Right ventricle myocardium superior (tissue), 1 donor: ENCODE results near the gene TNFRSF18. TPM values are rescaled to one million over a fixed set of nuclear protein-coding genes. Genes with fewer than 3 reads are reported as not detected.
"Not testable (repeated sequence)": the region's sequence is repeated elsewhere in the genome, so short reads cannot be mapped to it uniquely, and the experiment has no call there.

ENCODE experiments used
- ATAC-seq: fragments of 200-7000 bp; cut with Tn5 transposase; one replicate; pipeline ENCODE4 v1.9.1; 2020; ENCODE audit warnings: mild to moderate bottlenecking; ENCODE audit not compliant: poor library complexity
- DNase-seq: peaks from one replicate; pipeline ENCODE4 v3.0.0-alpha.2; 2020
- intact Hi-C: fragments of 100-400 bp; cut with DNase I; formaldehyde crosslinking; loops from one replicate; pipeline ENCODE4 v1.11.2; 2022
- long read RNA-seq: library from polyadenylated mRNA; unstranded; transcript quantifications from one replicate; pipeline ENCODE4 v2.0.0, GENCODE V29; 2021
- total RNA-seq: library from RNA; stranded (reverse); fragmentation: NEBNext Ultra II Directional; extraction: Animal tissue kit (Norgen Biotek cat#: 25700); gene quantifications from one replicate; pipeline ENCODE4 v1.2.1, GENCODE V29; 2021
- donor health status: DM: no; HTN: yes; CAD: no; lungs with severe emphysema.

Gene TNFRSF18, protein sequence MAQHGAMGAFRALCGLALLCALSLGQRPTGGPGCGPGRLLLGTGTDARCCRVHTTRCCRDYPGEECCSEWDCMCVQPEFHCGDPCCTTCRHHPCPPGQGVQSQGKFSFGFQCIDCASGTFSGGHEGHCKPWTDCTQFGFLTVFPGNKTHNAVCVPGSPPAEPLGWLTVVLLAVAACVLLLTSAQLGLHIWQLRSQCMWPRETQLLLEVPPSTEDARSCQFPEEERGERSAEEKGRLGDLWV
- 0.32 TPM for total RNA-seq
- long read RNA-seq, partial matches to known transcripts = 0 of 1 reads
- long read RNA-seq, other reads (novel, unspliced or antisense) = 0 of 1 reads

- DNase-seq (peak; percentile 41), ATAC-seq (peak; percentile 42)
- intact Hi-C loops = no loop called here
Measured at GRCh38 chr1:1206376-1206965, at the start of gene TNFRSF18. TNFRSF18 (minus strand) TSS chr1:1206592; CDS start chr1:1206571, 21 bp downstream.

DNA sequence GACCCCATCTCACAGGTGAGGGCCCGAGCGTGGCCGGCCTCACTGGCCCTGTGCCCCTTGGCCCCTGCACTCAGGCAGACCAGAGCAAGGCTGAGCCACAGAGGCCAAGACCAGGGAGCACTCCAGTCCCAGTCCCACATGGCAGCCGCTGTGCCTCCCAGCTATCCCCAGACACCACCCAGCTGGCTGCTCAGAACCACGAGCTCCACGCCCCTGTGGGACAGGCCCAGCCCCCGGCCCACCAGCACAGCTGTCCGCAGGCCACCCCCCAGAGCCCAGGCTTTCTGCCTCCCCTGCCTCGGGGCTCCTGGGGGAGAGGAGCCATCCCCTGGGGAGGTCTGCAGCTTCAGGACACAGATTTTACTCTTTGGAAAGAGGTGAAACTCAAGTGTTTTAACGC lies 49.2 kb upstream of the TNFRSF18 start:
- intact Hi-C loops = no loop called here
- ATAC-seq (no peak), DNase-seq (no peak)

DNA sequence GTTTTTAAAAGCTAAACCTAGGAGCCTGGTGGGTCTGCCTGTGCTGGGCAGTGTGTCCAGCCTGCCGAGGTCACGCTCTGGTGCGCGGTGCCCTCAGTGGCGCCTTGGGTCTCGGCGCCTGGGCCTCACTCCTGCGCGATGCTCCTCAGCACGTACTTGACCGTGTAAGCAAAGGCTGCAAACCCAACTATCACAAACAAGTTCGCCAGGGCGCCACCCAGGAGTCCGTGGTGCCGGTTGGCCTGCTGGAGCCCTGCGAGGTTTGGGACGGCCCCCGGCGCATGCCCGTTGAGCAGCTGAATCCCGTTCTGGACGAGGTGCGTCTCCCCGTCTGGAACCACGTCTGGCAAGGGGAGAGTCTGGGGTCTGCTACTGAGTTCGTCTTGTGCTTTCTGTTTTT lies 48.7 kb upstream of the TNFRSF18 start:
- no peak for ATAC-seq
- intact Hi-C loops = no loop called here
- no peak for DNase-seq

DNA sequence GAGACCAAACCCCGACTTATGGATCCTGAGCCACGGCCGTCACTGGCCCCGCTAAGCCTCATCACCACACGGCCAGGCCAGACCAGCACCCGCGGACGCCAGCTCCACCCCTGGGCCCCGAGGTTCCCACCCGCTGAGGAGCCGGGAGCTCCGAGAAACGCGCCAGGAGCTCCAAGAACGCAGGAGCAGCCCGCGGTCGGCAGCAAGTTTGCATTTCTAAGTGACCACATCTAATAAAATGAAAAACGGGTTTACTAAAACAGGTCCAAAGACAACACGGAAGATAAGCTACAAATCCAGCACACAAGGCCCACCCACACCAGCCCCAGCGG lies 48.2 kb upstream of the TNFRSF18 start:
- DNase-seq (no peak), ATAC-seq (no peak)
- intact Hi-C loops = no loop called here

DNA sequence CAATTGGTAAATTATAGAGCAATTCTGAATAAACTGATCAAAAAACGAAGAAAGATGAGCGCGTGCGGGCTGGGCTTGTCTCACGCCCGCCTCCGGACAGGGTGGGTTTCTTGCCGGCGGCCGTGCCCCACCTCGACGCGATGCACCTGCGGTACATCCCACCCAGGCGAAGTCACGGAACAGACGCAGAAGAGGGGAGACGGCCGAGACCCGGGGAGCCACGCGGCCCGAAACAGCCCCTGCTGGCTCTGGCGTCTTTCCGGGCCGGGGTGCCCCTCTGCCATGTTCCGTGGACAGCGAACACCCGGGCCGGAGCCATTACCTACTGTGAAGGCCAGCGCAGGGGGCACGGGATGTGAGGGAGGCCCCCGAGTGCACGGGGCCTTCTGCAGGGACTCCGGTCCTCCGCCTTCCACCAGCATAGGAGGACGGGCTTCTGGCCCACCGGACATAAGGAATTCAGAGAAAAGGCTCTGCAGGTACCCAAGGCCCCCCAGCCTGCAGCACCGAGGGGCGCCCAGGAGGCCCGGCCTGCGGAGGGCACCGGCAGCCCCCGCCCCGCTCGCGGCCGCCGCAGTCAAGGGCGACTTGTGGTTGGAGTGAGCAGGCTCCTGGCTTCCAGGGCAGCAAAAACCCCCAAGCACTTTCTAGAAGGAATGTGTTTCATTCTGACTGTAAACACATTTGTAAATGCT lies 47.7 kb upstream of the TNFRSF18 start:
- intact Hi-C loops = no loop called here
- ATAC-seq (no peak), DNase-seq (no peak)

DNA sequence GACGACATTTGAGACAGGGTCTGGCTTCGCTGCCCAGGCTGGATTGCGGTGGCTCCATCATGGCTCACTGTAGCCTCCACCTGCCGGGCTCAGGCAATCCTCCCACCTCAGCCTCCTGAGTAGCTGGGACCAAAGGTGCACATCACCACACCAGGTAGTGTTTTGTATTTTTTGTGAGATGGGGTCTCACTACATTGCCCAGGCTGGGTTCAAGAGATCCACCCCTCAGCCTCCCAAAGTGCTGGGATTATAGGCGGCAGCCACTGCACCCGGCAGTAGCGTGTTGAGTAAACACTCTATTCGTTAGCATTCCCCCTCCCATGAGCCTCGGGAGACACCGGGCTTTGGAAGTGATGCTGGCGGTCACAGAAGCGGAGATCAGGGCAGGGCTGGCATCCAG lies 46.9 kb upstream of the TNFRSF18 start:
- DNase-seq (no peak), ATAC-seq (no peak)
- intact Hi-C loops = no loop called here

- ATAC-seq = no peak
- intact Hi-C loops = no loop called here
- DNase-seq = no peak
Measured at GRCh38 chr1:1250786-1251284, 44.4 kb upstream of the TNFRSF18 start.

DNA sequence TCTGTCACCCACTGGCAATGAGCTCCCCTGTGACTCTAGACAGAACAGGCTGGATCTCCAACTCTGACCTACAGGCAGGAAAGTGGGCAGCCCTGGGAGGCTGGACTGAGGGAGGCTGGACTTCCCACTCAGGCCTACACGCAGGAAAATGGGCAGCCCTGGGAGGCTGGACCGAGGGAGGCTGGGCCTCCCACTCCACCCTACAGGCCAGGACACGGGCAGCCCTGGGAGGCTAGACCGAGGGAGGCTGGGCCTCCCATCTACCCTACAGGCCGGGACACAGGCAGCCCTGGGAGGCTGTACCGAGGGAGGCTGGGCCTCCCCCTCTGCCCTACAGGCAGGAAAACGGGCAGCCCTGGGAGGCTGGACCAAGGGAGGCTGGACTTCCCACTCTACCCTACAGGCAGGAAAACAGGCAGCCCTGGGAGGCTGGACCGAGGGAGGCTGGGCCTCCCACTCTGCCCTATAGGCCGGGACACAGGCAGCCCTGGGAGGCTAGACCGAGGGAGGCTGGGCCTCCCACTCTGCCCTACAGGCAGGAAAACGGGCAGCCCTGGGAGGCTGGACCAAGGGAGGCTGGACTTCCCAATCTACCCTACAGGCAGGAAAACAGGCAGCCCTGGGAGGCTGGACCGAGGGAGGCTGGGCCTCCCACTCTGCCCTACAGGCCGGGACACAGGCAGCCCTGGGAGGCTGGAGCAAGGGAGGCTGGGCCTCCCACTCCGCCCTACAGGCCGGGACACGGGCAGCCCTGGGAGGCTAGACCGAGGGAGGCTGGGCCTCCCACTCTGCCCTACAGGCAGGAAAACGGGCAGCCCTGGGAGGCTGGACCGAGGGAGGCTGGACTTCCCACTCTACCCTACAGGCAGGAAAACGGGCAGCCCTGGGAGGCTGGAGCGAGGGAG lies 41.9 kb upstream of the TNFRSF18 start:
- DNase-seq, ATAC-seq, intact Hi-C loops: not testable (repeated sequence)

DNA sequence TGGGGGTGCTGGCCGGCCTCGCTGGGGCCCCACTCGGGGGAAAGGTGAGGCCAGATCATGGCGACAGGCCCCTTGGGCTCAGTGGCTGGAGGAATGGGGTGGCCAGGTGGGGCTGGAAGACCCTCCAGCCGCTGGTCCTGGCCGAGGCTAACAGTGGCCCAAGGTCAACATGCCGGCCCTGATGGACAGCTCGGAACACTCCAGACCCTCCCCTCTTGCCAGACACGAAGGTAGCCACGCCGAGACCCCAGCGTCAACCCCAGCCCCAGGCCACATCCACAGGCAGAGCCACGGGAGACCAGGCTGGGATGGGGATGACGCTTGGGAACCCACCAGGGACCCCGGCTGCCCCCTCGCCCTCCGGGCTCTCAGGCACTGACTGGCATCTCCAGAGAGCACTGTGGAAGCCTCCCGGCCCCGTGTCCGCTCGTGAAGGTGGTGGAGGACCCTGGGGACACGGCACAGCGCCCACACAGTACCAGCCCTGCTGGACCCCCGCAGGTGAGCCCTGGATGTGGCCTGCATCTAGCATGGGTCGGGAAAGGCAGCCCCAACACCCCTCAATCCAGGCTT lies 41.0 kb upstream of the TNFRSF18 start:
- no peak for ATAC-seq
- no peak for DNase-seq
- intact Hi-C loops = no loop called here

DNA sequence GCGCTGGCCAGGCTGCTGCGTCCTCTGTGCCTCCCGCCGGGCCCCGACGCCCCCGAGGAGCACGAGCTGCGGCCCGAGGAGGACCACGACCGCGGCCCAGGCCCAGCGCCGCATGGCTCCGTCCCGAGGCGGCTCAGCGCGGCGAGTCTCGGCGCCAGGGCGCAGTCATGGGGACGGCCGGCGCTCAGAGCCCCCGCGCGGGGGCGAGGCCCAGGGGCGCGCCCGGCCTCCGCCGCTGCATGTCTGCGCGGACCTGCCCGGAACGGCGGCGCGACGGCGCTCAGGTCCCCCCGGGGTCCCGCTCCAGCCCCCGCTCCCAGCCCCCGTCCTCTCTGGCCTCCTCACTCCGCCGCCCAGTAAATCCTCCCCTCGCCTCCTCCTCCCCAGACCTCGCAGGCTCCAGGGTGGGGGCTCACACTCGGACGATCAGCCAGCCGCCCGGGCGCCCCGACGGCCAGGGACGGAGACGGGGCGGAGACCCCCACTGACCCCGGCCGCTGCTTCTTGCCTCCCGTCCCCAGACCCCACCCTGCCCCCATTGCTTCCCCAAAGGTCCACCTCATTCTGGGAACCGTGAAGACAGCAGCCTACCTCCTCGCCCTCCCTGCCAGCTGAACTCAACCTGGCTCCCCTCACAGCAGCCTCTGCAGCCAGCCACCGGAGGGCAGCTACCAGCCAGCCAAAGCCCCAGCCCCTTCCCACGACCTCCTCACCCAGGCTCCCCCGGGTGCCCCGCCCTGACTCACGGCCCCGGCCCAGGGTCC lies 40.4 kb upstream of the TNFRSF18 start, which contains the start of gene C1QTNF12:
Gene C1QTNF12 (minus strand): TSS at position 146 of the 764 bp plus-strand sequence. CDS start 32 bp downstream, at position 114.
- ATAC-seq (no peak), DNase-seq (no peak)
- intact Hi-C loops = no loop called here

DNA sequence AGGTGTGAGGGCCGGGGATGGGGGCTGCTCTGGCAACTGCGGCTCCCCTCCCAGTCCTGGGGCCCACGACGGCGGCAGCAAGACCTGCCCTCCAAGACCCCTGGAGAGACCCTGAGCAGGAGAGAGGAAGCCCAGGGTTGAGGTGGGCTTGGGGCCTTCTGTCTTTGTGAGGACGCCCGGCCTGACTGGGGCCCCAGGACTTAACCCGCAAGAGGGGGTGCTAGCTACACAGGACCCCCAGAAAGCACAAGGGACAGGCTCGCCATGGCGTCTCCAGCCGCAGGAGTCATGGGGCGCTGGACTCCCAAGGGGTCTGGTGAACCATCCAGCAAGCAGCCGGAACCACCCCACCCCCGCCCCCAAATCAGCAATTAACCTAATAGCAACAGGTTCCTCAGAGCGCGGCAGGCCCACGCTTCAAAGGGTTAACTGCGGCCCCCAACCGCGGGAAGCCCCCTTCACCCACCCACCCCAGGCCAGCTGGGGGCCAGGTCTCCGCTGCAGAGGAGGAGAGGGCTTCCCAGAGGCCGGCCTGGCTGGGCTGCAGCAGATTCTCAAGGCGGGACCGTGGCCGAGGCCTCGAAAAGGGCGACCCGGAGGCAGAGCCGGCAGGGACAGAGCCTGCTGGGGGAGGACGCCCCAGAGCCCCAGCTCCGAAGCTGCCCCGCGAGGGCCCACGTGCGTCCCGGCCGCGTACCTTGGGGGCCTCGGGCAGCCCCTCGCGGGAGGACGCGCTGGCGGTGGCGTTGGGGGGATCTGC lies 39.6 kb upstream of the TNFRSF18 start:
- intact Hi-C loops = no loop called here
- DNase-seq (no peak), ATAC-seq (no peak)

DNA sequence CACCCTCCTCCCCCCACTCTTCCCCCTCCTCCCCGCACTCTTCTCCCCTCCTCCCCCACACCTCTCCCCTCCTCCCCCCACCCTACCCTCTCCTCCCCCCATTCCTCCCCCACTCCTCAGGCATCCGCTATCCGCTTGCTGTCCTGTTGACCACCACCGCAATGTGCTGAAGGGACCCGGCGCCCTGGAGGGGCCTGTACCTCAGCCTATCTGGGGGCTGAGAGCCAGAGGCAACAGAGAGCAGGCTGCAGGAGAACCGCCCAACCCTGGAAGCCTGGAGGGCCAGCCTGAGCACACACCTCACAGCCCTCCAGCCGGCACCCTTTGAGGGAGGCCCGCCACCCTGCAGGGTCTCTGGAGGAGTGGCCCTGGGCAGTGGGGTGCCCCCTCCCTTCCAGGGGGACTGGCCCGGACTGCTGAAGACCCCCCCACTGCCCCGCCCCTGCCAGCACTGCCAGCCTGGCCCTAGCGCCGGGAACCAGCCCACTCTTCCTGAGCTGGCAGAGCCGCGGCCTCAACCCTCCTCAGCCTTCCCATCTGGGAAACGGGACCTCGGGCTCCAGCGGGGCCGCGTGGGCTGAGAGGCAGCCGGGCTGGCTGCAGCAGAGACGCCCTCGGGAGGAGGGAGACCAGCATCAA lies 38.9 kb upstream of the TNFRSF18 start:
- DNase-seq (no peak), ATAC-seq (no peak)
- intact Hi-C loops = no loop called here

DNA sequence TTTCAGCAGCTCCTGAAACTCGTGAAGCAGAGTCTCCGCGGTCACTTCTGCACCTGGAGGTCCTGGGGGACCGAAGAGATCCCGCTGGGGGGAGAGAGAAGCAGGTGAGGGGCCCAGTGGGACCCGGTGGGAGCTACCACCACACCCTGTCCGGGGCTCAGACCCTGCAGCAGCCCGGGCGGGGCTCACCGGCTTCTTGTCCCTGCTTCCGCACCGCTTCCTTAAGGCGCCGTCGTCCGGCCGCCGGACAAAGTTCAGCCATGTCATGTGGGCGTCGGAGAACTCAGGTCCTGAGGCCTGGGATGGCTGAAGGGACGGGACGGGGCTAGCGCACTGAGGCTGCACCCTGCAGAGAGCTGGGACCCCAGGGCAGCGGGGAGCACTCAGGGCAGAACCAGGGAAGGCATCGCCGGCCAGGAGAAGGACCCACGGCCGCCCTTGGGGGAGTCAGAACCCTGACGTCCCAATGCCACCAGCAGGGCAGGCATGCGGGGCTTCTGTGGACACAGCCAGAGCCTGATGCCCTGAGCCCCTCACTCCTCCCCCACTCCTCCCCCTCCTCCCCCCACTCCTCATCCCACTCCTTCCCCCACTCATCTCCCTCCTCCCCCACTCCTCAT lies 37.9 kb upstream of the TNFRSF18 start:
- ATAC-seq (peak; percentile 26), DNase-seq (no peak)
- intact Hi-C loops = no loop called here

GRCh38 chr1:1243807-1244191 lies 37.4 kb upstream of the TNFRSF18 start:
- DNase-seq = no peak
- no peak for ATAC-seq
- intact Hi-C loops = no loop called here

DNA sequence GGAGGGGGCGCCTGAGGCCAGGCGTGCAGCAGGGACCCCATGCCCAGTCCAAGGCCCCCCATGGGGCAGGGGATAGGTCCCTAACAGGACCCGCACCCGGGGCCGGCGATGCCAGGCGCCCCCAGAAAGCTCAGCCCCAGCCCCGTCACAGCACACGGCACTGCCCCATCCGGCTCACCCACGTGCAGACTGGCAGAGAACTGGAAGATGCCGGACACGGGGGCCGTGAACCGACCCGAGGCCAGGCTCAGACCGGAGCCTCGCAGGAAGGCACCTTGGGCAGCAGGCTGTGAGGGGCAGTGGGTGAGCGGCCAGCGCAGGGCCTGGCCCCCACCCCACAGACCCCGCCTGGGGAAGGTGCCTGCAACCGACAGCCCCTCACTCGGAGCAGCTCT lies 36.9 kb upstream of the TNFRSF18 start:
- DNase-seq = no peak
- no peak for ATAC-seq
- intact Hi-C loops = no loop called here

- intact Hi-C loops = no loop called here
- DNase-seq (no peak), ATAC-seq (no peak)
Measured at GRCh38 chr1:1242461-1243265, 36.3 kb upstream of the TNFRSF18 start.
